ENCODE measurements around the gene LNX2. TPM values are rescaled to one million over a fixed set of nuclear protein-coding genes. Genes with fewer than 3 reads are reported as not detected.

Gene LNX2
- total RNA-seq, 4 donors from 2014 or later, result 5.0 to 6.6 (median 5.7) TPM

- no peak for DNase-seq (ENCODE audit: low spot score)
- no peak for TF ChIP-seq CTCF (IDR thresholded peaks at IDR 0.05)
- no peak for ATAC-seq (ENCODE audit: low FRiP score)
These were observed 48.0 kb downstream of the LNX2 start for GRCh38 chr13:27572234-27572901.

- TF ChIP-seq CTCF (IDR thresholded peaks at IDR 0.05), result no peak
- no peak for DNase-seq (ENCODE audit: low spot score)
- no peak for ATAC-seq (ENCODE audit: low FRiP score)
These were observed 49.4 kb downstream of the LNX2 start for GRCh38 chr13:27570906-27571305.

GRCh38 chr13:27569405-27569804 lies 50.9 kb downstream of the LNX2 start:
- no peak for TF ChIP-seq CTCF (IDR thresholded peaks at IDR 0.05)
- no peak for ATAC-seq (ENCODE audit: low FRiP score)
- no peak for DNase-seq (ENCODE audit: low spot score)

- no peak for DNase-seq (ENCODE audit: low spot score)
- no peak for ATAC-seq (ENCODE audit: low FRiP score)
- TF ChIP-seq CTCF (IDR thresholded peaks at IDR 0.05), result no peak
These were observed 54.5 kb downstream of the LNX2 start for GRCh38 chr13:27565818-27566217.

- DNase-seq (ENCODE audit: low spot score) (no peak), ATAC-seq (ENCODE audit: low FRiP score) (no peak)
- no peak for TF ChIP-seq CTCF (IDR thresholded peaks at IDR 0.05)
These were observed 57.9 kb downstream of the LNX2 start for GRCh38 chr13:27562457-27562856.

GRCh38 chr13:27559719-27560118 lies 60.6 kb downstream of the LNX2 start:
- ATAC-seq (ENCODE audit: low FRiP score) (no peak), DNase-seq (ENCODE audit: low spot score) (no peak)
- no peak for TF ChIP-seq CTCF (IDR thresholded peaks at IDR 0.05)

- ATAC-seq (ENCODE audit: low FRiP score), result no peak
- no peak for TF ChIP-seq CTCF (IDR thresholded peaks at IDR 0.05)
- no peak for DNase-seq (ENCODE audit: low spot score)
These were observed 64.2 kb downstream of the LNX2 start for GRCh38 chr13:27556109-27556508.

Measured in omental fat pad (tissue), 4 donors.